GM21390 (cell line): ENCODE results near the gene SHMT2.

Experiments
- ATAC-seq: cut with Tn5 transposase; IDR thresholded peaks from one replicate; pipeline ENCODE4 v1.9.1; 2021; ENCODE audit not compliant: unreplicated experiment

Gene SHMT2

DNA sequence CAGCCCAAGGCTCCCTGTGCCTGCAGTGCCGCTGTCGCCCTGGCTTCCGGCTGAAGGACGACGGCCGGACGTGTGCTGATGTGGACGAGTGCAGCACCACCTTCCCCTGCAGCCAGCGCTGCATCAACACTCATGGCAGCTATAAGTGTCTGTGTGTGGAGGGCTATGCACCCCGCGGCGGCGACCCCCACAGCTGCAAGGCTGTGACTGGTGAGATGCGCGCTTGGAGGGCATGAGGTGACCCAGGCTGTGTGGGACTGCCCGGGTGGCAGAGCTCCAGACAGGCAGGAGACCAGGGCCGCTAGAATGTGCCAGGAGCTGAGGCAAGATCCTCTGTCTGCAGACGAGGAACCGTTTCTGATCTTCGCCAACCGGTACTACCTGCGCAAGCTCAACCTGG is 32.6 kb upstream of the SHMT2 start:
- no peak for ATAC-seq

DNA sequence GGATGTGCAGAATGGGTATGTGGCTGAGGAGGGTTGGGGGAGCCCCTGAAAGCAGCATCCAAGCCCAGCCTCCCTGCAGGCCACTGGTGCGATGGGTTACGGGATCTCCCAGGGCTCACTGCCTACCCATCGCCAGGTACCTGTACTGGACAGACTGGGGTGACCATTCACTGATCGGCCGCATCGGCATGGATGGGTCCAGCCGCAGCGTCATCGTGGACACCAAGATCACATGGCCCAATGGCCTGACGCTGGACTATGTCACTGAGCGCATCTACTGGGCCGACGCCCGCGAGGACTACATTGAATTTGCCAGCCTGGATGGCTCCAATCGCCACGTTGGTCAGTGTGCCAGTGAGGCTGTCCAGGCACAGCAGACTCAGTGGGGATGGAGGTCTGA is 31.2 kb upstream of the SHMT2 start:
- ATAC-seq: no peak

DNA sequence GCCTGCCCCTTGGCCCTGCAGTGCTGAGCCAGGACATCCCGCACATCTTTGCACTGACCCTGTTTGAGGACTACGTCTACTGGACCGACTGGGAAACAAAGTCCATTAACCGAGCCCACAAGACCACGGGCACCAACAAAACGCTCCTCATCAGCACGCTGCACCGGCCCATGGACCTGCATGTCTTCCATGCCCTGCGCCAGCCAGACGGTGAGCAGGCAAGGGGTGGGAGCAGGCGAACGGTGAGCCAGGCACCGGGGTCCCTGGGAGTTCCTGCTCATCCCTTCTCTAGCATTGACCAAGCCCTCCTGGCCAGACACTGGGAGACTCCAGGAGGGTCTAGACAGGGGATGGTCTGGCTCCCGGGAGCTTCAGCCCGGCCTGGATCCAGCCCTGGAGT is 30.3 kb upstream of the SHMT2 start:
- ATAC-seq: no peak

DNA sequence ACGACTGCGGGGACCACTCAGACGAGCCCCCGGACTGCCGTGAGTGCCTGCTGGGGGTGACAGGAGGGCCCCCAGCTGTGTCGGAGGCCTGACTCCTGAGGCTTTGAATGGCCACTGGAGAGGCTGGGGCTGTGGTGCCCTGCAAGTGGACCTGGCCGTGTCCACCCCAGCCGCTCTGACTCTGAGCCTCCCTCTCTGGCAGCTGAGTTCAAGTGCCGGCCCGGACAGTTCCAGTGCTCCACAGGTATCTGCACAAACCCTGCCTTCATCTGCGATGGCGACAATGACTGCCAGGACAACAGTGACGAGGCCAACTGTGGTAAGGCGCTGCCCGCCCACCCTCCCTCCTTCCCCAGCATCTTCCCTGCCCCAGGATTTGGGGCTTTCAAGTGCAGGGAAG is 29.0 kb upstream of the SHMT2 start:
- ATAC-seq: no peak

DNA sequence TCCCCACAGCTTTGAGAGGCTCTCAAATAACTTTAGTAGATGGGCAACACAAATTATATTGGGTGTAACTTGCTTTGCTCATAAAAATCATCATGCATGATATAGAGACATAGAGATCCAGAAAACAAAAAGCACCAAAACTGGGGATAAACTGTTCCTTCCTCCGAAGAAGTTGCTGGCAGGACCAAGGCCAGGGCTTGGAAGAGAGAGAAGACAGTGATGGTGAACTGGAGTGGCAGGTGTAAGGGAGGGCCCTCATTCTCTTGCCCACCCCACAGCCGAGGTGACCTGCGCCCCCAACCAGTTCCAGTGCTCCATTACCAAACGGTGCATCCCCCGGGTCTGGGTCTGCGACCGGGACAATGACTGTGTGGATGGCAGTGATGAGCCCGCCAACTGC is 28.3 kb upstream of the SHMT2 start:
- ATAC-seq: no peak

DNA sequence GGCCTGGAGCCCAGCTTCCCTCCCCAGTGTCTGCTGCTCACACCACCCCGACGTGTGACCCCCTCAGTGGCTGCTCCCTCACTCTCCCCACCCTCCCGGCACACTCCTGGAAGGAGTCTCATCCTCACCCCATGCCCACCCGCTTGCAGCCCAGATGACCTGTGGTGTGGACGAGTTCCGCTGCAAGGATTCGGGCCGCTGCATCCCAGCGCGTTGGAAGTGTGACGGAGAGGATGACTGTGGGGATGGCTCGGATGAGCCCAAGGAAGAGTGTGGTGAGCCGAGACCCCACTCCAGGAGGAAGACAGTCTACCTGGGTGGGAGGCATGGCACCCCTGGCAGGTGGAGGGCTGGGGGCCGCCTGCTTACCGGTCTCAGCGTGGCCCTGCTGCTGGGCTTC is 27.9 kb upstream of the SHMT2 start:
- no peak for ATAC-seq

DNA sequence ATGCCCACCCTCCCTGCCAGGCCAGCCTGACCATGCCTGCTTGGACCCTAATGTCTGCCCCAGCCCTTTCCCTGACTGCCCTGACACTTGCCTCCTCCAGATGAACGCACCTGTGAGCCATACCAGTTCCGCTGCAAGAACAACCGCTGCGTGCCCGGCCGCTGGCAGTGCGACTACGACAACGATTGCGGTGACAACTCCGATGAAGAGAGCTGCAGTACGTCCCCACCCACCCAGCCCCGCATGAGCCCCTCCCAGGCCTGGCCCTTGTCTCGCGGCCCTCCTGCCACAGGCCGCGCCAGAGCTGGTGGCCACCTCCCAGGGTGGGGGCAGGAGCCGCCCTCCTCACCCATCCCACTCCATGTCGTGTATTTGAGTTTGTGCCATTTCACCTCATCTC is 27.2 kb upstream of the SHMT2 start:
- no peak for ATAC-seq

DNA sequence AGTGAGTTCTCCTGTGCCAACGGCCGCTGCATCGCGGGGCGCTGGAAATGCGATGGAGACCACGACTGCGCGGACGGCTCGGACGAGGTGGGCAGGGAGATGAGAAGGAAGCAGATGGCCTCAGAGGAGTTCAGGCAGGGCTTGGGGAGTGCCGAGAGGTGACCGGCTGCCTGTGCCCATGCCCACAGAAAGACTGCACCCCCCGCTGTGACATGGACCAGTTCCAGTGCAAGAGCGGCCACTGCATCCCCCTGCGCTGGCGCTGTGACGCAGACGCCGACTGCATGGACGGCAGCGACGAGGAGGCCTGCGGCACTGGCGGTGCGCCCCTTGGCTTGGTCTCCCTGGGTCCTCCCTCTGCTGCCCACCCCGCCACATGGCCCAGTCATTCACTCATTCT is 26.3 kb upstream of the SHMT2 start:
- no peak for ATAC-seq

DNA sequence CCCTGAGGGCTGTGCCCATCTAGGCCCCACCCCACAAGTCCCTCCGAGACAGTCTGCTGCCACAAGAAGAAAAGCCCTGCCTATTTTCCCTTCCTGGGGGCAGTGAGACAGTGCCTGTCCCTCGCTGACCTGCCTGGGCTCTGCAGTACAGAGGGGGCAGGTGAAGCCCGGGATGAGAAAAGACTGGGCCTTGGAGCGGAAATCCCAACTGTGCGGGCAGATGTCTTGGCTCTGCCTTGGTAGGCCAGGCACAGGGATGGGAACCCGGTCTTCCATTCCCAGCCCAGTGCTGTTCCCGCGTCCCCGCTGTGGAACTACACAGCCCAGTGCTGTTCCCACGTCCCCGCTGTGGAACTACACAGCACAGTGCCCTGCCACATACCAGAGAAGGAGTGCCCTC is 25.7 kb upstream of the SHMT2 start:
- no peak for ATAC-seq

DNA sequence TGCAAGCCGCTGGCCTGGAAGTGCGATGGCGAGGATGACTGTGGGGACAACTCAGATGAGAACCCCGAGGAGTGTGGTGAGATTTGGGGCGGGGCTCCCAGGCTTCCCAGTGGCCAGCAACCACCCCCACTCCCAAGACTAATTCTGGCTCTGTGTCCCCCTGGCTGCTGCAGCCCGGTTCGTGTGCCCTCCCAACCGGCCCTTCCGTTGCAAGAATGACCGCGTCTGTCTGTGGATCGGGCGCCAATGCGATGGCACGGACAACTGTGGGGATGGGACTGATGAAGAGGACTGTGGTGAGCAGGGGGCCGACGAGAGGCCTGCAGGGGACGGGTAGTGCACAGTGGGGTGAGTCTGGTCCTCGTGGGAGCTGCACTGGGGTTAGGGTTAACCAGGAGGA is 25.1 kb upstream of the SHMT2 start:
- ATAC-seq: no peak

DNA sequence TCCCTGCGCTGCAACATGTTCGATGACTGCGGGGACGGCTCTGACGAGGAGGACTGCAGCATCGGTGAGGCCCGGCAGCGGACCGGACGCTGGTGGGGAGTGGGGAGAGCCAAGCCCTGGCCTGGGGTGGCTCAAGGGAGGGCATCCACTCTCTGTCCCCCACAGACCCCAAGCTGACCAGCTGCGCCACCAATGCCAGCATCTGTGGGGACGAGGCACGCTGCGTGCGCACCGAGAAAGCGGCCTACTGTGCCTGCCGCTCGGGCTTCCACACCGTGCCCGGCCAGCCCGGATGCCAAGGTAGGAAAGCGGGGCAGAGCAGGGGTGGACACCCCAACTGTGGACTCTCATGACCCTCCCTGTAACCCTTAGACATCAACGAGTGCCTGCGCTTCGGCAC is 24.3 kb upstream of the SHMT2 start:
- no peak for ATAC-seq

DNA sequence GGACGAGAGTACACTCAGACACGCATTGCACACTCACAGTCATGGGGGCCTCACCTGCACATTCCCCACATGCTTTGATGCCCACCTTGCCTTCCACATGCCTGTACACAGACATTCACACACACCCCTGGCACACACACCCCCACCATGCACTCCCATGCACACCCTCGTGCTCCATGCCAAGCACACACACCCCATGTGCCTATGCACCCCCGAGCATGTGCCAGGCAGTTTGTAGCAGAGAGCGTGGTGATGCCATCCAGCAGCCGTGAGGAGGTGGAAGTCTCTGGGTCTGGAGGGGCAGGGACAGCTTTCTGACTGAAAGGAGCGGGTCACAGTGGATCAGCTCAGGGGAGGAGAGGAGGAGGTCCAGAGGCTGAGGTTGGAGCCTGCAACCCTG is 23.6 kb upstream of the SHMT2 start:
- ATAC-seq: no peak

DNA sequence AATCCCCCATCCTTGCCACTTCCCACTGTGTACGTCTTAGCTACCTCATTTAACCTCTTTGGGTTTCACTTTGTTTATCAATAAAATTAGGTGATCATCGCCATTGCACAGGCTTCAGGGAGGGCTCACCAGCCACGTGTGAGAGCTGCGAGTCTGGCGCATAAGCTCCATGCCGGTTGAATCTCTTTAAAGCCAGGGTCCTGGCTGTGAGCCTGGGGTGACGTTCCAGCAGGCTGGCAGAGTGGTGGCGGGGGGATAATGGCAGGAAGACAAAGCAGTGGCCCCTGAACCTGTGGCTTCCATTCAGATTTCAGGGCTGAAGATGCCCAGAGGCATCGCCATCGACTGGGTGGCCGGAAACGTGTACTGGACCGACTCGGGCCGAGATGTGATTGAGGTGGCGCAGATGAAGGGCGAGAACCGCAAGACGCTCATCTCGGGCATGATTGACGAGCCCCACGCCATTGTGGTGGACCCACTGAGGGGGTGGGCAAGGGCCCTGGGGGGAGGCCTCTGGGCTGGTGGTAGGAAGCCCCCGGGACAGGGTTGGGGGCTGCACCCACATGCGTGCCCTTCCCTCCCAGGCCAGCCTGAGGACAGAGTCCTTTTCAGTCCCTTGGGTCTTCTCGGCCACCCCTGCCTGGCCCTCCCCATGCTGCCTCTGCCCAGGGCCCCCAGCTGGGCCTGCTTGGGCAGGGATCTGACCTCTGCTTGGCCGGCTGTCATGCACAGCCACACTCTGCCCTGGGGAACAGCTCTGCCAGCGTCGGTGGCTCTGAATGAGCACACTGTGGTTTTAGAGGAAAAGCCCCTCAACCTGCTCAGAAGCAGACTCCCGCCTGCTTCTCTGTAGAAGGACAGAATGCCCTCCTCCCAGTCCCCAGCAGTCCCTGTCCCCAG is 21.5 kb upstream of the SHMT2 start:
- ATAC-seq: no peak

DNA sequence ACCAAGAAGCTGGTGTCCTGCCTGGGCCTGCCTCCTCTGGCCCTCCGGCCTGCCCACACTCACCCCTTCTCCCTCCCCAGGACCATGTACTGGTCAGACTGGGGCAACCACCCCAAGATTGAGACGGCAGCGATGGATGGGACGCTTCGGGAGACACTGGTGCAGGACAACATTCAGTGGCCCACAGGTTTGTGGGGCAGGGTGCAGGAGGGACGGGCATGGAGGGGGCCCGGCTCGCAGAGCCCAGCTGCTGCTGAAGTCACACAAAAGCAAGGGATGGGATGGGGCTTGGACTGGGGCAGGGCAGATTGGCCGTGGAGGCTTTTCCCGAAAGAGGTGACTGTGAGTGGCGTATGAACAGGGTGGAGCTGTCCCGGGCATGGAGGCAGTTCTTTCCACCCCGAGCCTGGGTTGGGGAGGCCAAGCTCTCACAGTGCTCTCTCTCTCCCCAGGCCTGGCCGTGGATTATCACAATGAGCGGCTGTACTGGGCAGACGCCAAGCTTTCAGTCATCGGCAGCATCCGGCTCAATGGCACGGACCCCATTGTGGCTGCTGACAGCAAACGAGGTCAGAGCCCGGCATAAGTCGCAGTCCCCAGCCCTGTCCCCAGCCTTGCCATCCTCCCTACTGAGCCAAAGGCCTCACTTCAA is 20.8 kb upstream of the SHMT2 start:
- no peak for ATAC-seq

DNA sequence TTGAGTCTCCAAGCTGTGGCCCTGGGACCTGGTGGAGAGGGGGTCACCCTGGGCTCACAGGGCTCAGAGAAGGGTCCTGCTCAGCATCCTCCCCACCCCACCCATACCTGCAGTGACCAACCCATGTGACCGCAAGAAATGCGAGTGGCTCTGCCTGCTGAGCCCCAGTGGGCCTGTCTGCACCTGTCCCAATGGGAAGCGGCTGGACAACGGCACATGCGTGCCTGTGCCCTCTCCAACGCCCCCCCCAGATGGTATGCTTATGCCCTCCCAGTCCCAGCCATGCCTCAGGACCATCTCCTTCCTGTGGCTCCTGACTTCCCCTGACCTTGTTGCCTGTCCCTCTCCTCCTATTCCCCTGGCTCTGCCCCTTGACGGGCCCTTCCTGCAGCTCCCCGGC is 19.6 kb upstream of the SHMT2 start:
- no peak for ATAC-seq

DNA sequence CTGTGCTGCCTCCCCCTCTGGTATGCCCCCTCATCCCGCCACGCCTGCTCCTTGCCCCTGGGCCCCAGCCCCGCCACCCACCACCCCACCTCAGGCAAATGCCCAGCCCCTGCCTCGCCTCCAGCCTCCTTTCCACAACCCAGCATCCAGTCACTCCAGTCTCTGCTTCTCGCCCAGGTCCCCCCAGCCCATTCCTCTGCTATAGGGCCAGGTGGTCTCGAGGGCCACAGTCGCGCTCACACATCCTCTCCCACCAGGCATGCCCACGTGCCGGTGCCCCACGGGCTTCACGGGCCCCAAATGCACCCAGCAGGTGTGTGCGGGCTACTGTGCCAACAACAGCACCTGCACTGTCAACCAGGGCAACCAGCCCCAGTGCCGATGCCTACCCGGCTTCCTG is 19.1 kb upstream of the SHMT2 start:
- ATAC-seq: no peak

DNA sequence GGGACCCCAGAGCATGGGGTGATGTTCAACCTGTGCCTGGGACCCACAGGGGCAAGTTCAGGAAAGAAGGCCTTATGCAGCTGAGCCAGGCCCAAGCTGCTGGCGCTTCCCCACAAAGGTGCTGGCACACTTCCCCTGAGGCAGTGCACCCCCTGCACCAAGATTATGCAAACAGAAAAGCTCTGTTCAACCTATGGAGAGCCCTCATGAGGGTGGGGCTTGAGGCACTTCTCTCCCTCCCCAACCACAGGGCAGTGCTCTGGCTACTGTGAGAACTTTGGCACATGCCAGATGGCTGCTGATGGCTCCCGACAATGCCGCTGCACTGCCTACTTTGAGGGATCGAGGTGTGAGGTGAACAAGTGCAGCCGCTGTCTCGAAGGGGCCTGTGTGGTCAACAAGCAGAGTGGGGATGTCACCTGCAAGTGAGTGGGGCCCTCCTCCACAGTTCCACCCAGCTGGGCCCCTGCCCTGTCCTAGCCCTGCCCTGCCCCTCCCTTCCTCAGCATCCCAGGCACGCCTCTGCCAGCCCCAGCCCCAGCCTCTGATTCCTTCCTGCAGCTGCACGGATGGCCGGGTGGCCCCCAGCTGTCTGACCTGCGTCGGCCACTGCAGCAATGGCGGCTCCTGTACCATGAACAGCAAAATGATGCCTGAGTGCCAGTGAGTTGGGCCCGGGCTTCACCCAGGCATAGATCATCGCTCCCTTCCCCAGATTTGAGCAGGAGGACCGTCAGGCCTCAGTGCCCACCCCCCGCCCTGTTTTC is 18.4 kb upstream of the SHMT2 start:
- ATAC-seq: no peak

DNA sequence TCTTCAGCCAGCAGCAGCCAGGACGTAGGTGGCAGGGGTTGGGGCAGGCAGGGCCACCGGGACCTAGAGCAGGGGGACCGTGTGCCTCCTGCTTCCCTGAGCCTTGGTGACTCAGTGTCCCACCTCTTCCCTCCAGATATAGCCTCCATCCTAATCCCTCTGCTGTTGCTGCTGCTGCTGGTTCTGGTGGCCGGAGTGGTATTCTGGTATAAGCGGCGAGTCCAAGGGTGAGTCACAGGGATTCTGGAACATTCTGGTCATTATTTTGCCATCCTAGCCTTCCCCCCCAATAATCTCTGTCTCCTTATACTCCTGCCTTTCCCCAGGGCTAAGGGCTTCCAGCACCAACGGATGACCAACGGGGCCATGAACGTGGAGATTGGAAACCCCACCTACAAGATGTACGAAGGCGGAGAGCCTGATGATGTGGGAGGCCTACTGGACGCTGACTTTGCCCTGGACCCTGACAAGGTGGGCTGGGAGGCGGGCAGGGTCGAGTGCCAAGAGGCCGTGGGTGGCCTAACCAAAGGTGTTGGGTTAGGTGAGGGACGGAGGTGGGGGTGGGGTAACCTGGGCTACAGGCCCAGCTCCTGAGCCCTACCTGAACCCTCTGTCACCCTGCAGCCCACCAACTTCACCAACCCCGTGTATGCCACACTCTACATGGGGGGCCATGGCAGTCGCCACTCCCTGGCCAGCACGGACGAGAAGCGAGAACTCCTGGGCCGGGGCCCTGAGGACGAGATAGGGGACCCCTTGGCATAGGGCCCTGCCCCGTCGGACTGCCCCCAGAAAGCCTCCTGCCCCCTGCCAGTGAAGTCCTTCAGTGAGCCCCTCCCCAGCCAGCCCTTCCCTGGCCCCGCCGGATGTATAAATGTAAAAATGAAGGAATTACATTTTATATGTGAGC is 17.5 kb upstream of the SHMT2 start:
- ATAC-seq: no peak

DNA sequence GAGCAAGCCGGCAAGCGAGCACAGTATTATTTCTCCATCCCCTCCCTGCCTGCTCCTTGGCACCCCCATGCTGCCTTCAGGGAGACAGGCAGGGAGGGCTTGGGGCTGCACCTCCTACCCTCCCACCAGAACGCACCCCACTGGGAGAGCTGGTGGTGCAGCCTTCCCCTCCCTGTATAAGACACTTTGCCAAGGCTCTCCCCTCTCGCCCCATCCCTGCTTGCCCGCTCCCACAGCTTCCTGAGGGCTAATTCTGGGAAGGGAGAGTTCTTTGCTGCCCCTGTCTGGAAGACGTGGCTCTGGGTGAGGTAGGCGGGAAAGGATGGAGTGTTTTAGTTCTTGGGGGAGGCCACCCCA is 16.8 kb upstream of the SHMT2 start:
- no peak for ATAC-seq

DNA sequence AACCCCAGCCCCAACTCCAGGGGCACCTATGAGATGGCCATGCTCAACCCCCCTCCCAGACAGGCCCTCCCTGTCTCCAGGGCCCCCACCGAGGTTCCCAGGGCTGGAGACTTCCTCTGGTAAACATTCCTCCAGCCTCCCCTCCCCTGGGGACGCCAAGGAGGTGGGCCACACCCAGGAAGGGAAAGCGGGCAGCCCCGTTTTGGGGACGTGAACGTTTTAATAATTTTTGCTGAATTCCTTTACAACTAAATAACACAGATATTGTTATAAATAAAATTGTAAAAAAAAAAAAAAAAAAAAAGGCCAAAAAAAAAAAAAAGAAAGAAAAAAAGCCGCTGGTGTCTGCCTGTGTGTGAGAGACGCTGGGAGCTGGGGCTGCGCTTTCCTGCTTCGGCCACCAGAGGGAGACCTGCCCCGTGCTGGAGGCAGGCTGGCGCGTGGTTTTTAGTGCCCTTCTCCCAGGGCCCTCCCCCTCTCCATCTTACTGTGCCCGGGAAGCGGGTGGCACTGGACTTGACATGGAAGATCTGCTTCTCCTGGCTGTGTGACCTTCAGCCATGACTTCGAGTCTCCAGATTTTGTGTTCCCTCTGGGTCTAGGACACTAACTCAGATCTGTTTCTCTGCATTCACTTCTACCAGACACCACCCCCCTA is 16.3 kb upstream of the SHMT2 start:
- peak; percentile 39 for ATAC-seq
